GM21619 (cell line): Measurements from ENCODE around the gene PLA2G2C.

Source experiments
- ATAC-seq: cut with Tn5 transposase; IDR thresholded peaks from one replicate; pipeline ENCODE4 v1.9.1; 2021; ENCODE audit not compliant: unreplicated experiment

Gene PLA2G2C

DNA sequence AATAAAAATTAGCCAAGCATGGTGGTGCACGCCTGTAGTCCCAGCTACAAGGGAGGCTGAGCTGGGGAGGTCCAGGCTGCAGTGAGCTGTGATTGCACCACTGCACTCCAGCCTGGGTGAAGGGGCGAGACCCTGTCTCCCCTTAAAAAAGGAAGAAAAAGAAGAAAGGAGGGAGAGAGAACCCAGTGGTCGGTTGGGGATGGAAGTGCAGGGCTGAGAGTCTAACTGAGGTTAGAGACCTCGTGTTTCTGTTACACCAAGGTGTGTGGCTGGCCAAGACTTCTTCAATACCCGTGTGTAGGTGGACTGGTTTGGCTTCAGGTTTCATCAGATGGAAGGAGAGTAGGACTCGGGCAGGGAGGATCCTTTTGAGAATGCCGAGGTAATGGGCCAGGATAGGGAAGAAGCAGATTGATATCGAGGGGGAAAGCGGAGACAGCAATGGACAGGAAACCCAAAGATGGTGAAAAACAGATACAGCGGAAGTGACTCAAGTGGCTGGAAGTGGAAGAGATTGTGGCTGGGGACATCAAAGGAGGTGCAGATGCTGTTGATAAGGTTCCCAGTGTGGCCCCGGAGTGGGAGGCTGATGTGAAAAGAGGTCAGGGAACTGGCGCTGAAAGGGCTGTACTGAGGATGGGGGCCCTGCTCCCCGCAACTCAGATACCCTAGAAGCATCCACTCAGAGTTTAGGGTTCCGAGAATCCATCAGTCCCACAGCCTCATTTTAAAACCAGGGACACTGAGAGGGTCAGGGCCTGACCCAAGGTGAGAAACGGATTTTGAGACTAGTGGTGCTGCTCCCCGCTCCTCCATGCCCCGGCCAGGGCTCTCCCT, 1.1 kb downstream of the PLA2G2C start:
- ATAC-seq = no peak

DNA sequence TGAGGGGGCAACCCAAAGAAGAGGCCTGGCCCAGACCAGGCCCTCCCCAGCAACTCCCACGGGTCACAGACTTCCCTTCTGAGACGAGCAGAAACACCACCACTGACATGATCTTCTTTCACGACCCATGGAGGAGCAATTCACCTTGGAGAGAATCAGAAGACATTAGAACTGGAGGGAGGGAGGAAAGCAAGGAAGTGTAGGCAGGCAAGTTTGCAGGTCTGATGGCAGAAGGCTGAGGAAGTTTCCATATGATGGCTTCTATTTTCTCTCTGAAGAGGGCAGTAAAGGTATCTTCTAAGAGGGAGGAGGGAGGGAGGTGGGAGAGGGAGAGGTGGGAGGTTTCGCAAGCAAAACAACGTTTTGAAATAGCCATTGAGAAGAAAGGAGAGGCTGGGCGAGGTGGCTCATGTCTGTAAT, 1.8 kb downstream of the PLA2G2C start:
- no peak for ATAC-seq

DNA sequence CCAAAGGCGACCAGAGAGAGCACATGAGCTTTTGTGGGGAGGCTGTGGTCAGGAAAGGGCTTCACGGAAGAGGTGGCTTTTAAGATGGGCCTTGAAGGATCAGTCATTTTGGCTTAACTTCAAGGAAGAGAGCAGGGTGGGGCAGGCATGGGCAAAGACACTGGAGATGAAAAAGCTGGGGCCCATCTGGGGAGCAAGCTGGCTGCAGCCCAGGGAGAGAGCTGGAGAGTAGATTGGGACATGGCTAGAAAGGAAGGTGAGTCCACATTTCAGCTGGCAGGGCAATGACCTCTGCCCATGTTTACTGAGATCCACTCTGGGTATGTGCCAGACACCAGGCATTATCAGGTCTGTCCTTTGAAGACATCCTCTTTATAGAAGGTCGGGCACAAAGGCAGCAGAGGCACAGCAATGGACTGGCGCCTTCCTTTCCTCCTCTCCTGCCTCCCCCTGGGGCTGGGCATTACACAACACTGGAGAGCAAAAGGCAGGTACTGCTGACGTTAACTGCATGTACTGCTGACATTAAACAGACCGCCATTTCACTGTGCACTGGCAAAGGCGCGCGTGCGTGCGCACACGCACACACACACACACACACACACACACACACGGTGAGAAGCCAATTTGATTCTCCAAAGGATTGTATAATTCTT, 2.6 kb downstream of the PLA2G2C start:
- ATAC-seq = no peak

DNA sequence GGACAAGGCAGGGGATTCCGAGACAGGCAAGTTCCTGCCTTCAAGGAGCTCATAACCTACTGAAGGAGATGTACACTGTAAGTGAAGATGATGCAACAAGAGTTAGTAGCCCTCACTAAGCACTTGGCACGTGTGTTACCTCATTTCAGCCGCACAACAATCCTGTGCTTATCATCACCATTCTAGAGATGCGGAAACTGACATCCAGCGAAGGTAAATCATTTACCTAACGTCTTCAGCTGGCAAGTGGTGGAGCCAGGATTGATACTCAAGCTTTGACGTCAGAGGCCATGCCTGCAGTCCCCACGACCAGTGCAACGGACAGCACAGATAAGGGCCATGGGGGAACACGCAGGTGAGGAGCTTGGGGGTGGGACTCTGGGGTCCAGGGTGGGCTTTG, 3.3 kb downstream of the PLA2G2C start:
- no peak for ATAC-seq

DNA sequence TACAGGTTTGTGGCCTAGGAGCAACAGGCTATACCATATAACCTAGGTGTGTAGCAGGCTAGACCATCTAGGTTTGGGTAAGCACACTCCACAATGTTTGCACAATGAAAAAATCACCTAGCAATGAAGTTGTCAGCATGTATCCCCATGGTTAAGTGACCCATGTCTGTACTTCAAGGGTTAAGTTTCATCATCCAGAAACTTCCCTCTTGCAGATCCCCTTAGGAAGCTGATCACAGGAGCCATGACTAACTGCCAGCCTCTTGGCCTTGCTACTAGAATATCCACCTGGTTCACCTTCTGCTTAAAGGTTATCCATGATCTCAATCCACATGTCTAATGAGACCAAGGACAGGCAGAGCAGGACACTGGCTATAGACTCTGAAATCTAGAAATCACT, 3.9 kb downstream of the PLA2G2C start:
- ATAC-seq = no peak

DNA sequence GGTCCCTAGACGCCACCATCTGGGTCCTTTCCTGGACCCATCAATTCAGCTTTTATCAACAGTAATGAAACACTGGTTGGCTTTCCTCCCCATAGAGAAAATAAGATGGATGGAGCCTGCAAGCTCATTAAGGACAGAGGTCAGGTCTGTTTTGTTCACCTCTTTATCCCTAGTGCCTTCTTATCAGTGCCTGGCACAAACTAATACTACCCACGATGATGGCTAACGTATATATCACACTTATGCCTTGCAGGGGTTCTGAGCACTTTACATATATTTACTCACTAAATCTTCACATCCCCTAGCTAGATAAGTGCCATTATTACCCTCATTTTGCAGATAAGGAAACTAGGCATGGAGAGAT, 5.5 kb downstream of the PLA2G2C start:
- ATAC-seq = no peak

DNA sequence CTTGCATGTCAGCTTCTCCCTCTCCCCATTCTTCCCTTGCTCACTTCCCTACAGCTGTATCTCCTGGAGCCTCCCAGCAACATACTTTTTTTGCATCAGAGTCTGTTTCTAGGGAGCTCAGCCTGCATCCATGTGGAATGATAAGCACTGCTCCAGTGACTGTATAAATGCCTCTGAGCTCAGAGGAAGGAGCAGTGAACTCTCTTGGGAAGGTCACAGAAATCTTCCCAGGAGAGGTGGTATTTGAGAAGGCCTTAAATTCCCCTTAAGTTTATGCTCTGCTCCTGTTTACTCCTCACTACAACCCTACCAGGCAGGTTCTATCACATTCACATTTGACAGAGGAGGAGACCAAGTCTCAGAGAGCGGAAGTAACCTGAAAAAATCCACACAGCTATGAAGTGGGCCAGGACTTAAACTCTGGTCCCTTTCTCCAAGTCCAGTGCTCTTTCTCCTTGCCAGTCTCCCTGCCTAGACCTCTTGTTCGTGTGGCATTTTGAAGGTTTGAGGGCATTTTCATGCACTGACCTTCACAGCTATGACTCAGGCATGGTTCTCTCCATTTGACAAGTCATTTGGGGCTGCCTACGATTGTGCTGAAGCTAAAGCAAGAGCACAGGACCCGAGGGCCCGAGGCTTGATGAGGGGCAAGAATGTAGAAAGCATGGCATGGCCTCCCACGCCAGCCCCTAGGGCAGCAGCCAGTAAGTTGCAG, 6.0 kb downstream of the PLA2G2C start:
- no peak for ATAC-seq

DNA sequence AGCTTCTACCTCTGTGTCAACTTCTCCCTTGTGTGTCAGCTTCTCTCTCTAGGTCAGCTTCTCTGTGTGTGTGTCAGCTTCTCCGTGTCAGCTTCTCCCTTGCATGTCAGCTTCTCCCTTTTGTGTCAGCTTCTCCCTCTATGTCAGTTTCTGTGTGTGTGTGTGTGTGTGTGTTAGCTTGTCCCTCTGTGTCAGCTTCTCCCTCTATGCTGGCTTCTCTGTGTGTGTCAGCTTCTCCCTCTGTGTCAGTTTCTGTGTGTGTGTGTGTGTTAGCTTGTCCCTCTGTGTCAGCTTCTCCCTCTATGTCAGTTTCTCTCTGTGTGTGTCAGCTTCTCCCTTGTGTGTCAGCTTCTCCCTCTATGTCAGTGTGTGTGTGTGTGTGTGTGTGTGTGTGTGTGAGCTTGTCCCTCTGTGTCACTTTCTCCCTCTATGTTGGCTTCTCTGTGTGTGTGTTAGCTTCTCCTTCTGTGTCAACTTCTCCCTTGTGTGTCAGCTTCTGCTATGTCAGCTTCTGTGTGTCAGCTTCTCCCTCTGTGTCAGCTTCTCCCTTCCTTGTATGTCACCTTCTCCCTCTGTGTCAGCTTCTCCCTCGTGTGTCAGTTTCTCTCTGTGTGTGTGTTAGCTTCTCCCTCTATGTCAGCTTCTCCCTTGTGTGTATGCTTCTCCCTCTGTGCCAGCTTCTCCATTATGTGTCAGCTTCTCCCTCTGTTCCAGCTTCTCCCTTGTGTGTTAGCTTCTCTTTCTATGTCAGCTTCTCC, 6.8 kb downstream of the PLA2G2C start:
- ATAC-seq = no peak

DNA sequence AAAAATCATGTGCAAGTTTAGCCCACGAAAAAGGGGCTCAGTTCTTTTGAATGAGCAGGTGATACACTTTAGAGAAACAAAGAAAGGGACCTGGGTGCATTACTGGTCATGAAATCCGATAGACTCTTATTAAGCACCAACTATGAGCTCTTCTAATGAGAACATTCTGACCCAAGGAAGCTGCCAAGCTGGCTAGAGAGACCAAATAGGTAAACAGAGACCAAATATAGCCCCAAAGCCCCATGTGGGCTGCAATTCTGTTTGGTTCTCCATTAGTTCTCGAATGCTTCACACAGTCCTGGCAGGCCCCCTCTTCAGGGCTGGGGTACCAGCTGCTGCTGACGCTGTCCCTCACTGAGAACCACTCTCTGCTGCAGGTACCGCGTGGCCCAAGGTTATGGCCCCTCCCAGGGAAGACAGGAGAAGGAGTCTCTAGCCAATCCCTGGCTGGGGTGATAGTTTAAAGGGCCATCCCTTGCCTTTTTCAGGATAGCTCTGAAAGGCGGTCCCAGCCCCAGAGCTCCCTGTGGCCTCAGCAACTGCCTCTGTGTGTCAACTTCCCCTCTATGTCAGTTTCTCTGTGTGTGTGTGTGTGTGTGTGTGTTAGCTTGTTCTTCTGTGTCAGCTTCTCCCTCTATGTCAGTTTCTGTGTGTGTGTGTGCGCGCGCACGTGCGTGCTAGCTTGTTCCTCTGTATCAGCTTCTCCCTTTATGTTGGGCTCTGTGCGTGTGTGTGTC, 7.5 kb downstream of the PLA2G2C start:
- ATAC-seq = no peak

DNA sequence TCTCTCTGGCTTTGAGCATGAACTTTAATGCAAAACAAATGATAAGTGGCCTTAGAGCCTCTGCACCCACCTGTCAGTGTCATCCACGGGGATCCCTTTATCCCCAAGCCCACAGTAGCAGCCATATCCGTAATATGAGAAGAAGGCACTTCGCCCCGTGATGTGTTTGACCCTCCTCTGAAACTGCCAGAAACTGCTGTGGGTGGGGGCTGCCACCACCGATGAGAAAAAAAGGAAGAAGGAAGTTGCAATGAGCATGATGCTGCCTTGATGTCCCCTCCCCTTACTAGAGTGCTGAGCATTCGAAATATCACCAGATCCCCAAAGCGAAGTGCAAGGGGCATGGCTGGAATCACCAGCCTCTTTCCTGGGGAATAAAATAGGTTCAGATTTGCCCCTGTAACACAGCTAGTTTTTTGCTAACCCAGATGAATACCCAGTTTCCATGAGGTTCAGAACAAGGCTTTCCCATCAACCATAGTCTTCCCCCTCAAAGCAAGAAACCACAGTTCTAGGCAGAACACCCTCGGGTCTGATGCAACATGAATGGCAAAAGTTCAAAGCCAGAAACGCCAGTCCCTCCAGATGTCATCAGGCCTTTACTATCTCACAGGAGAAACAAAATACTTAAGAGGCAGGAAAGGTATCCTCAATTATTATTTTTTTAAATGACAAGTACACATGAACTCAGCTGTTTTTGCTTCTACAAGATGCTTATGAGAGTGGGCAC, 11.2 kb downstream of the PLA2G2C start:
- no peak for ATAC-seq

DNA sequence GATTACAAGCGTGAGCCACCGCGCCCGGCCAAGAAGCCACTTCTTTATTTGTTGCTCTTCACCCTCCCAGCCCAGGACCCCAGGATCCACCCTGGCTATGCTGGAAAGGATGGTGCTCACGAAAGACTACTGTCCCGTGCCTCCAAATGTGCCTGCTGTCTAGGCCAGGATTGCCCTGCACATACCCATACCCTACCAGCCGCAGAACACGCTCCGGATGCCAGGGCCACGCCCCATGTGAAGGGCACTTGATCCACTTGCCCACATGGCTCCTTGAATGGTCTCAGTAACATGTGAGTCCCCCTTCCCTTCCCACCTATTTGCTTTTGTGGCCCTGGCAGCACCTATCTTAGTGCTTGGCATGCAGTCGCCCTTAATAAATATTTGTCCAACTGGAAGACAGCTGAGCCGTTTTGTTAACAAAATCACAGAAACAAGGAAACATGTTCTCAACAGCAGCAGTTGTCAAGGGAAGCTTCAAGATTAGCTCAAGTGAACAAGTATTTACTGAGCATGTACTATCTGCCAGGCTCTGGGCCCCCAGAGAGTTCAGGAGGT, 14.2 kb downstream of the PLA2G2C start:
- no peak for ATAC-seq

DNA sequence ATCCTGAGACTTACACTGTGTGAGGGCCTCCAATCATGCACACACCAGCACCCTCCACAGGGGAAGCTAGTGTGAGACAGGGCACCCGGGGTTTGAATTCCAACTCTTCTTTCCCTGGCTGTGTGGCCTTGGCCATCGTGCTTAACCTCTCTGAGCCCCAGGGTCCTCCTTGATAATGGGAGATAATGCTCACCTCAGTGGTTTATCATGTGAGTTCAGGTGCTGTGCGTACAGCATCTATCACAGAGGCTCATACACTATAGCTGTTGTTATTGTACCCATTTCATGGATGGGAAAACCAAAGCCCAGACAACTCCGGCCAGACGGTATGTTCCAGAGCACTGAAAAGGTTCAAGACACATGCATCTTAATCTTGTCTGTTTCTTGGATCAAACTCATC, 16.4 kb downstream of the PLA2G2C start:
- no peak for ATAC-seq

DNA sequence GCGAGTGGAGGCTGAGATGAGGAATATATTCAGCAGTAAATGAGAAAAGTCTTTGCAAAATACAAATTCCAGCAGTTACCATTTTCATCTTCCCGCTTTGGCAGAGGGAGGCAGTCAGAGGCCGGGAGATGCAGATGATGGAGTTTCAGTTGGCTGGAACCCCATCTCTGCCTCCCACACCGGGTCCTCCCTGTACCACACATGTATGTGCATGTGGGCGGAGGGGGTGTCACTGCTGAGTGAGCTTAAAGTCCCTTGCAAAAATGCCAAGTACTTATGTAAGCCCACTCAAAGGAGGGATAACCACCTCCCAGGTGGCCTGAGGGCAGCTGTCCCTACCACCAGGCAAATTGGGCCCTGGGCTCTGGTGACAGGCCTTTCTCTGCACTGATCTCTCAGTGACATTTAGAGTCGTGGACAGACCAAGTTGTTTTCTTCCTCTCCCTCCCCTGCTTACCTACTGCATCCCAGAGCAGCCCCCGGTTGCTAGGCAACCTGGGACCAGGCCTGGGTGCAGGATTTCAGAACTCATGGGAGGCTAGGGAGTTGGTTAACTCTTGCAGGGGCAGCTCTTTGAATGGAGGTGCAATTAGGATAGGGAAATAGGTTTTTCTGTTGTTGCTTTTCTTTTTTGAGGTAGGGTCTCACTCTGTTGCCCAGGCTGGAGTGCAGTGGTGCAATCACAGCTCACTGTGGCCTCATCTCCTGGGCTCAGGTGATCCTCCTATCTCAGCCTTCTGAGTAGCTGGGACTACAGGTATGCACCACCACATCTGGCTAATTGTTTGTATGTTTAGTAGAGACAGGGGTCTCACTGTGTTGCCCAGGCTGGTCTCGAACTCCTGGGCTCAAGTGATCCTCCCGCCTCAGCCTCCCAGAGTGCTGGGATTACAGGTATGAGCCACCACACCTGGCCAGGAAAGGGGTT, 17.5 kb downstream of the PLA2G2C start:
- no peak for ATAC-seq

DNA sequence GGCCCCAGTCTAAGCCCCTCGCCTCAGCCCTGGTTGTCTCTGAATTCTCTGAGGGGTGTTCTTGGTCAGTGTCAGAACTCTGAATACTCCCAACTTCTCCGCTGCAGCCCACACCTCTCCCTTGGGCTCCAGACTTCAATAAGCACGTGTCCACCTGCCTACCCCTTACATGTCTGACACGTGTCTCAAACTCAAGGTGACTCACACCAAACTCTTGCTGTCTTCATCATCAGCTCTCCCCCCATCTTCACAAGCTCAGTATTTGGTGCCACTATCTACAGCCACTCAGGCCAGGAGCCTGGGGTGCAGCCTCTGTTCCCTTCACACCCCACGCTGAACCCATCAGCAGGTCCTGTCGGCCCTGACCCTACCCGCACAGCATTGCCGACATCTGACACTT, 19.2 kb downstream of the PLA2G2C start:
- ATAC-seq = no peak

DNA sequence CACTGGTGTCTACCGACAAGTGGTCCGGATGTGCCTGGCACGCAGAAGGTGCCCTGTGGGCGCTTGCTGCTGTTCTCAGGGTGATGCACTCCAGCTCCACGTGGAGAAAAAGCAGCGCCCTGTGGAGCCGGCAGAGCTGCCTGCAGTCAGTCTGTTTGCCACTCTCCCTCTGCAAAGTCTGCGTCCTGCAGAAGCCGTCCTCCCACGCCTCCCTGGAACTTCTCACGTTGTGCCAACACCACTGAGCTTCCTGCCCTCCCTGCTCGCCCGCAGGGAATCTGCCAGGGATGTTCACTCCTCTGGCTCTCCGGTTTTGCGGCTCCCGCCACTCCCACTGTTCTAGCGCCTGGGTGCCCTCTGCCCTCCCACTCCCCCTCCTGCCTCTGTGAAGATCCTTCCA, 20.3 kb downstream of the PLA2G2C start:
- ATAC-seq = no peak

DNA sequence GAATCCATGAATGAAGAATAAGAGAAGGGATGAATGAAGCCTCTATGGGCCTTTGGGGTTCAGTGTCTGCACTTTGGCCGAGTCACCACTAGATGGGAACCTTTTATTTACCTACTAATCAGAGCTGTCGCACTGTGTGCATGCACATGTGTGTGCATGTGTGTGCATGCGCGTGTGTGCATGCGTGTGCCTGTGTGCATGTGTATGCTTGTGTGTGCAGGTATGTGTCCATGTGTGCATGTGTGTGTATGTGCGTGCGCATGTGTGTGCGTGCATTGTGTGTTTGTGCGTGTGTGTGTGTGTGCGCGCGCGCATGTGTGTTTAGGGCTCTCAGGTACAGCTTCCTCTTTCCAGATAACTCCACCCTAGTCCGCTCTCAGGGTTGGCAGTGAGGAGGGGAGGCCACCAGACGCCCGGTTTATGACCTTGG, 20.8 kb downstream of the PLA2G2C start:
- ATAC-seq = no peak

DNA sequence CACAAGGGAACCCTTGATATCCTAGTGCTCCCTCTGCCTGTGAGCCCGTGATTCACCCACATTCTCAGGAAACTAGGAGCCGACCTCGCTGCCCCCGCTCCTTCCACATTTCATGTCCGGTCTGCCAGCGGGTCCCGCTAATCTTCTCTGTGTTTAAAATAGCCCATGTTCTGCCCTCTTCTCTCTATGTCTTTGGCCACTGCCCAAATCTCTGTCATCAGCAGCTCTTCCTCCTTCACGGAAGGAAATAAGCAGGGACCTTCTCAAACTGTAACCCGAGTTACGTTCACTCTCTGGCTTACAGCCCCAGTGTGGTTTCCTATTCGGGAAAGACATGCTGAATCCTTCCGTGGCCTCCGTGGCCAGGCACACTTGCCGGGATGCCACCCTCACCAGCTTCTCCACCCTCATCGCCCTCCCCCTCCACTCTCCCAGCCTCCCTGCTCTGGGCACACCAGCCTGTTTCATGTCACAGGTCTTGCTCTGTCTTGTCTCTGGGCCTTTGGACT, 21.6 kb downstream of the PLA2G2C start:
- ATAC-seq = no peak

DNA sequence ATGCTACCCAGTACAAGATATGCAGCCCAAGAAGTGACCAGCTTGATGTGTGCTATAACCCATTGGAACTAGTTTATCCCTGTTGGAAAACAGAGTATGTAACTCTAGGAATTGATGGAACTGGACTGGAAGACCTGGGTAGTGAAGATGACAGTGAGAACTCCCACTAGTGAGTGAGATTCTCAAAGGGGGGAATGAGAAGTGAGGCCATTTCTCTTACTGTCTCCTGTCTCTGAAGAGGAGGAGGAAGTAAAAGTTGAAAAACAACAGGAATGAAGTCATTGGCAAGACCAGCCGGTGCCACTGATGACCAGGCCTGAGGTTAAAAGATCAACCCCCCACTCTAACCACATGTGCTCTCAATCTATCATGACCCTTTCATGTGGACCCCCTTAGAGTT, 26.3 kb downstream of the PLA2G2C start:
- ATAC-seq = no peak
